ENCODE results near the gene STT3A. TPM values are rescaled to one million over a fixed set of nuclear protein-coding genes. Genes with fewer than 3 reads are reported as not detected.

STT3A gene
- total and polyA plus RNA-seq, 10 of the 15 experiments (the other 5 are each of a cell fraction or from before 2014, with no cell fraction given): 74.4 to 202 (median 118) TPM

DNA sequence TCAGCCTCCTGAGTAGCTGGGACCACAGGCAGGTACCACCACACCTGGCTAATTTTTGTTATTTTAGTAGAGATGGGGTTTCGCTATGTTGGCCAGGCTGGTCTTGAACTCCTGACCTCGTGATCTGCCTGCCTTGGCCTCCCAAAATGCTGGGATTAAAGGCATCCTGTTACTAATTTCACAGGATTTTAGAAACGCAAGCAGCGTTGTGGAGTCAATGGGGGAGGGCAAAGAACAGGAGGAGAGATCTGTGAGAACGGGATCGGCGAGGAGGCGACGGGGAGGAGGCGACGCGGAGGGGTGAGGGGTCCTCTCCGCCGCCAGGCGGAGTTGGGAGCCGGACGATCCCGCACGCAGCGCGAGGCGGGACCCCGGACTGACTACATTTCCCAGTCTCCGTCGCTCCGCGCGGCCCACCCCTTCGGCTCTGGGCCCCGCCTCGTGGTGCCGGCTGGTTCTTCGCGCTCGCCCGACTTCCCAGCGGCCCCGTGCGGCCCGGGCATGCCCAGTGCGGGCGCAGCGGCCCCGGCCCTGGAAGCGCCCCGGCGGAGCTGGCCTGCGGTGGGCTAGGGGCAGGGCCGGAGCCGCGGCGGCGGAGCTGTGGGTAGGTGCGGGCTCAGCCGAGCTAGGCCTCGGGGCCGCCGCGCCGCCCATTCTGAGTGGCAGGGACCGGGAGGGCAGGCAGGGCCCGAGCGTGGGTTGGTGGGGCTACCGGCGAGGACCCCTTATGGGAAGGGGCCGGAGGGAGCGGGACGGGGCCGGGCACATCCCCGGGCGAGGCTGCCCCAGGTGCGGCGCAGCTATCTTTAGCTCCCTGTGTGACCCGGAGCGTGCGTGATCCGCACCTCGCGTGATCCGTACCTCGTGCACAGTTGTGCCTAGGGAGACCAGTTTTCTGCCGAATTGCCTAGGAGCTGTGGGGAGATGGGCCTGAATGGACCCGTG is 23.4 kb upstream of the STT3A start, which contains the start of gene EI24 (continued):
- TF ChIP-seq HDAC6 (IDR thresholded peaks at IDR 0.05; ENCODE audit: unreplicated experiment): no peak
- no peak for TF ChIP-seq PBX3 (IDR thresholded peaks at IDR 0.05; ENCODE audit: insufficient replicate concordance, low read depth, low read length)
- peak; percentile 68 for TF ChIP-seq KLF5 (IDR thresholded peaks at IDR 0.05; ENCODE audit: partially characterized antibody)
- no peak for TF ChIP-seq CHD4 (IDR thresholded peaks at IDR 0.05)
- TF ChIP-seq NFXL1 (IDR thresholded peaks at IDR 0.05; ENCODE audit: borderline replicate concordance): 0 out of 2 replicates have a peak, but pooled peaks have one; percentile 55
- TF ChIP-seq STAT3 (IDR thresholded peaks at IDR 0.05; ENCODE audit: low read depth, low read length): no peak
- TF ChIP-seq WRNIP1 (IDR thresholded peaks at IDR 0.05; ENCODE audit: borderline replicate concordance, low read depth, low read length): no peak
- TF ChIP-seq NFYA (IDR thresholded peaks at IDR 0.05; ENCODE audit: borderline replicate concordance, low read depth, low read length): no peak
- no peak for TF ChIP-seq EGR1 (IDR thresholded peaks at IDR 0.05; ENCODE audit: borderline replicate concordance in 1 of 2, low read depth in 2 of 2, low read length in 2 of 2)
- no peak for TF ChIP-seq ZBTB33 (IDR thresholded peaks at IDR 0.05)
- no peak for TF ChIP-seq SUZ12 (IDR thresholded peaks at IDR 0.05; ENCODE audit: unreplicated experiment)
- peak; percentile 96 for TF ChIP-seq GATAD2B (conservative IDR thresholded peaks at IDR 0.05; ENCODE audit: low read depth)
- TF ChIP-seq KAT2A (conservative IDR thresholded peaks at IDR 0.05; ENCODE audit: control insufficient read depth, low read depth, low read length): no peak
- peak; percentile 82 for TF ChIP-seq POLR2A (IDR thresholded peaks at IDR 0.05; ENCODE audit: low read depth, low read length)
- peak; percentile 50; the same call in 1 of the 2 replicates for TF ChIP-seq MAX (IDR thresholded peaks at IDR 0.05; ENCODE audit: low read depth, low read length)
- peak; percentile 52; the same call in 1 of the 2 replicates for TF ChIP-seq ZBTB40 (IDR thresholded peaks at IDR 0.05; ENCODE audit: borderline replicate concordance)
- no peak for TF ChIP-seq BCL11A (IDR thresholded peaks at IDR 0.05; ENCODE audit: low read depth, low read length)
- no peak for TF ChIP-seq FOS (IDR thresholded peaks at IDR 0.05; ENCODE audit: borderline replicate concordance, extremely low read depth, insufficient read length)
- TF ChIP-seq BRCA1 (IDR thresholded peaks at IDR 0.05; ENCODE audit: low read depth, low read length): no peak

All from GM12878 (cell line).